Non-pigmented ciliary epithelial cell (primary cell): Measurements from ENCODE around the gene LCN15.
"Not testable (repeated sequence)": the region's sequence is repeated elsewhere in the genome, so short reads cannot be mapped to it uniquely, and the experiment has no call there.

Source experiments
- DNase-seq: peaks from one replicate; pipeline ENCODE4 v3.0.0-alpha.2; 2010; ENCODE audit warnings: low read depth

LCN15 gene

DNA sequence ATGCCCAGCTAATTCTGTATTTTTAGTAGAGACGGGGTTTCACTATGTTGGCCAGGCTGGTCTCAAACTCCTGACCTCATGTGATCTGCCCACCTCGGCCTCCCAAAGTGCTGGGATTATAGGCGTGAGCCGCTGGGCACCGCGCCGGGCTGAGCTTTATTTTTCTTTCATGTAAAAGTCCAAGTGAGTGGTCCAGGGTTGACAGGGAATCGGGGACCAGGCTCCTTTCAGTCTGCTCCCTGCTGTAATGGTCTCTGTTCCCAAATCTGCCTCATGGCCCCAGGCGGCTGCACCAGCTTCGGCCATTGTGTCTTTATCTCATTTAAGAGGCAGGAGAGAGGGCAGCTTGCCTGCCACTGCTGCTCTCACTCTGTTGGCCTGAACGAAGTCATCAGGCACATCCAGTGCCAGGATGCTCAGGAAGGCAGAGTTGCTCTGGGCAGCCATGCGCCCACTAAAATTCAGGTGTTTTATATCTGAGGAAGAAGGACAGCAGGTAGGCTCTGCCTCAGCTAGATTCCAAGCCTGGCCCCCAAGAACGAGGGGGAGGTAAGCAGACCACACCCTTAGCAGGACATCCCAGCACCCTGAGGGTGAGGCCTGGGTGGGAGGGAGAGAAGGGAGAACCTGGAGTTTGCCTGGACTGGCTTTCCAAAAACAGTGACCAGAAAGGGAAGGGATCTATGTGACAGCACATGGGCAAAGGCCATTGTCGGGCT is 30.1 kb upstream of the LCN15 start:
- no peak for DNase-seq

DNA sequence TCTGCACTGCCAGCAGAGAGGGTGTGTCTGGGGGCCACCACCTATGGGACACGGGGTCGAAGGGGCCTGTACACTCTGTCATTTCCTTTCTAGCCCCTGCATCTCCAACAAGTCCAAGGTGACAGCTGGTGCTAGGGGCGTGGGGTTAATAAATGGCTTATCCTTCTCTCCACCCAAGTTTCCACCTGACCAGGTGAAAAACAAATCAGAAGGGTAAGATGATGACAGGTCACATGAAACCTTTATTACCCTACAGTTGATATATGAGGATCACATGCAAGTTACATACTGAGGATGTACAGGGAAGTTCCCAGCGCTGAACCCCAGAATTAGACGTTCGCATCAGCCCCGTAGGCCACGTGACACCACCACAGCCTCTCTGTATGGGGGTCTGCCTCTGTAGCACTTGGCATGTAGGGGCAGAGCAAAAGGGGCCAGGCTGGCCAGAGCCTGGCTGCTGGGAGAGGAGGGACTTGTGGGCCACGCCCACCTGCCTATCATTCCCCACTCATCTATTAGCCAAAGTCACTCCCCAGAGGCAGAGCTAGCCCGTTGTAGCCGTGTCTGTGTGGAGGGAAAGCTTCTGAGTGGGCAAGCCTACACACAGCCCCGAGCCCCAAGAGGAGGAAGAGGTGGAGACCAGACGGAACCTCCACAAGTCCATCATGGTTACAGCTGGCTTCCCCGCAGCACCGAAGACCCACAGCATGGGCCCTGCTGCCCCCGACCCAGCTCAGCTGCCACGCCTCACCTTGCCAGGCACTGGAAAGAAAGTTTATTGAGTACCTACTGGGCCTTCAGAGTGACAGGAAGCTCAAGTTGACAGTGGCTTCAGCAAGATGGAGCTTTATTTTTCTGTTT is 29.0 kb upstream of the LCN15 start:
- DNase-seq = no peak

DNA sequence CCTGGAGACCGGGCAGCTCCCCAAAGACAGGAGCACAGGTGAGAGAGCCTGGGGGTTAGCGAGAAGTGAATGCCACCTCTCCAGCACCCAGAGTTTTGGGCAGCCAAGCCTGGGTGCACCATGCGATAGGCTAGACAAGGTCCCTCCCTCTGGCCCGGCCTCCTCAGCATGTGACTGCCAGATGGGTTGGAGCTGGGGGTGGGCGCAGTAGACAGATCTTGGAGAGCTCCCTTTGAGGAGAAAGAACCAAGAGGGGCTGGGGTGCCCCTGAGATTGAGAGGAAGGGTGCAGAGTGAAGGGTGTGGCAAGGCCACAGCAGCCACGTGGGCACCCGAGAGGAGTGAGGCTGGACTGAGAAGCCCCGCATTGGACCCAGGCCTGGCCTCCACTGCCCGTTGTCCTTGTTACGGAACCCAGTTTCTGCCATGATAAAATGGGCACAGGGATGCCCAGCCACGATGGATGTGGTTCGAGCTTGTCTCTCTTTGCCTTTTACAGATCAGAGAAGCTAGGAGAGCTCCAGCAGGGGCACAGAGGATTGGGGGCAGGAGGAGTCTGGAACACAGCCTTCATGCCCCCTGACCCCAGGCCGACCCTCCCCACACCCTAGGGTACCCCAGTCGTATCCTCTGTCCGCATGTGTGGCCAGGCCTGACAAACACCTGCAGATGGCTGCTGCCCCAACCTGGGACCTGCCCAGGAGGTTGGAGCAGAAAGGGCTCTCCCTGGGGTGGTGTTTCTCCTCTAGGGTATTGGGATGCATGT is 28.2 kb upstream of the LCN15 start:
- no peak for DNase-seq

DNA sequence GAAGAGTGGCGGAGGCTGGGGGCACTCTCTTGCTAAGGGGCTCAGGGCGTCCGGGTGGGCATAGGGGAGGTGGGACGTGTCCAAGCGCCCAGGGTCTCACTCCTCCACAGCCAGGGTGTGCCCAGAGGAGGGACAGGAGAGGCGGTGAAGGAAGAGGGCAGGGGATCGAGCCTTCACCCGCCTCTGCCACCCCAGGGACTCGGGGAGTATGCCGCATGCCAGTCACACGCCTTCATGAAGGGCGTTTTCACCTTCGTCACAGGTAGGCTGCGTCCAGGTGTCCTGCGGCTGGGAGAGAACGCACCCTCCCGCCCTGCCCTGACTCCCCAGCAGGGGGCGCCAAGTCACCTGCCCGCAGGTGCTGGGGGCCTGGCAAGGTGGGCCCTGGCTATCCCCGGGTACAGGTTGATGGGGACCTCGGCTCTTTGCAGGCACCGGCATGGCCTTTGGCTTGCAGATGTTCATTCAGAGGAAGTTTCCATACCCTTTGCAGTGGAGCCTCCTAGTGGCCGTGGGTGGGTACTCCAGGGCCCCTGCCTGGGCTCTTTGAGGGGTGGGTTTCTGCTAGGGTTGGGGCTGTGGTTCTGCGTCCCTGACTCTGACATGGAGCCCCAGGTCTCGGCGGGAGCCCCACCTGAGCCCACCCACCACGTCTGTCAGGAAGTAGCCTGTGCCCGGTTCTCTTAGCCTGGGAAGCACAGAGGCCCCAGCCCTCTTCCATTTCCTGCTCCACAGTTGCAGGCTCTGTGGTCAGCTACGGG is 27.4 kb upstream of the LCN15 start:
- DNase-seq = no peak

DNA sequence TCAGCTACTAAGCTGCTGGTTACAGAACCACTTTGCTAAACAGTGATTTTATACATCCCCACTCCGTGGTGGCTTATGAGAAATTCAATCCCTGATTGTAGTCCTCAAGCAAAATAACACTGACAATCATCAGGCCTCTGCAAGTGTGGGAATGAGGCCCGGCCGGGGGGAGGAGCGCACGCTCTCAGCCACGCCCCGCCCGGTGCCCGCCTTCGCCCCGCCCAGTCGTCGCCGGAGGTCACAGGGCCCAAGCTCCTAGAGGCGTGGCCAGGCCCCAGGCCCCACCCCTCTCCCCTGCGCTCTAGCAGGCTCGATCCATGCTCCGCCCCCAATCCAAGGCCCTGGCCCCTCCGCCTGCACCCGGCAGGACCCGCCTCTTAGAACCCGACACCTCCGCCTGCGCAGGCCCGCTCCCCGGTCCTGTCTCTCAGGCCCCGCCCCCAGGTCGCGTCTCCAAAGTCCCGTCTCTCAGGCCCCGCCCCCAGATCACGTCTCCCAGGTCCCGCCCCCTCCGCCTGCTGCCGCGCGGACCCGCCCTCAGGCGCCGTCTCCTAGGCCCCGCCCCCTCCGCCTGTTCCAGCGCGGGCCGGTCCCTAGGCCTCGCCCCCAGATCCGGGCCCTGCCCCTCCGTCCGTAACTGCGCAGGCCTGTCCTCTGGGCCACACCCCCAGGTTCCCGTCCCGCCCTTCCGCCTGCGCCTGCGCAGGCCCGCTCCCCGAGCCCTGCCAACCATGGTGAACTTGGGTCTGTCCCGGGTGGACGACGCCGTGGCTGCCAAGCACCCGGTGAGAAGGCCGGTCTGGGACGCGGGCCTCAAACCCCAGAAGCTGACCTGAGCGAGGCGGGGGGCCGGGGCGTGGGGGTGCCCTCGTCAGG is 26.6 kb upstream of the LCN15 start, which contains the start of gene TMEM141:
Gene TMEM141 (plus strand): TSS at position 705 of the 876 bp plus-strand sequence. CDS start 27 bp downstream, at position 732.
- peak; percentile 94 for DNase-seq

DNA sequence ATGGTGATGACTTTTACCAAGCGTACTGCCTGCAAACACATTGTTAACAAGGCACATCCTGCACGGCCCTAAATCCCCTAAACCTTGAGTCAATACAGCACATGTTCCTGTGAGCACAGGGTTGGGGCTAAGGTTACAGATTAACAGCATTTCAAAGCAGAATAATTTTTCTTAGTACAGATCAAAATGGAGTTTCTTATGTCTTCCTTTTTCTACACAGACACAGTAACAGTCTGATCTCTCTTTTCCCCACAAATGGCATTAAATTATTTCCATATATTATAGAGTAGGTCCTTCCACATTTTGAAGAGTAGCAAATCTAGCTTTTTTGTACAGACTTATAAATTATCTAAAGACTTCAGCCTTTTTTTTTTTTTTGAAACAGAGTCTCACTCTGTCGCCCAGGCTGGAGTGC is 25.2 kb upstream of the LCN15 start:
- no peak for DNase-seq

DNA sequence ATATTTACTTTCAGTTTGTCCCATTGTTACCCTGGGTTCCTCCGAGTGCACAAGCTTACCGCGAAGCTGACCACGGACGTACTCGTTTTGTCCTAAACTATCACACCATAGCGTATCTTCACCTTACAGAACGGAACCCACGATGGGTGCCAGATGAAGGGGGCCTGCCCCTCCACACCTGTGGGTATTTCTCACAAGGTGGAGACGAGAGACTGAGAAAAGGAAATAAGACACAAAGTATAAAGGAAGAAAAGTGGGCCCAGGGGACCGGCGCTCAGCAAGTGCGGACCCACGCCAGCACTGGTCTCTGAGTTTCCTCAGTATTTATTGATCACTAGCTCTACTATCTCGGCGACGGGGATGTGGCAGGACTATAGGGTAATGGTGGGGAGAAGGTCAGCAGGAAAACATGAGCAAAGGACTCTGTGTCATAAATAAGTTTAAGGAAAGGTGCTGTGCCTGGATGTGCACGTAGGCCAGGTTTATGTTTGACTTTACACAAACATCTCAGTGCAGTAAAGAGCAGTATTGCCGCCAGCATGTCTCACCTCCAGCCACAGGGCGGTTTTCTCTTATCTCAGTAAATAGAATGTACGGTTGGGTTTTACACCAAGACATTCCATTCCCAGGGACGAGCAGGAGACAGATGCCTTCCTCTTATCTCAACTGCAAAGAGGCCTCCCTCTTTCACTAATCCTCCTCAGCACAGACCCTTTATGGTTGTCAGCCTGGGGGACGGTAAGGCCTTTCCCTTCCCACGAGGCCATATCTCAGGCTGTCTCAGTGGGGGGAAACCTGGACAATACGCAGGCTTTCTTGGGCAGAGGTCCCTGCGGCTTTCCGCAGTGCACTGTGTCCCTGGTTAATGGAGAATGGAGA is 24.6 kb upstream of the LCN15 start:
- DNase-seq = not testable (repeated sequence)

DNA sequence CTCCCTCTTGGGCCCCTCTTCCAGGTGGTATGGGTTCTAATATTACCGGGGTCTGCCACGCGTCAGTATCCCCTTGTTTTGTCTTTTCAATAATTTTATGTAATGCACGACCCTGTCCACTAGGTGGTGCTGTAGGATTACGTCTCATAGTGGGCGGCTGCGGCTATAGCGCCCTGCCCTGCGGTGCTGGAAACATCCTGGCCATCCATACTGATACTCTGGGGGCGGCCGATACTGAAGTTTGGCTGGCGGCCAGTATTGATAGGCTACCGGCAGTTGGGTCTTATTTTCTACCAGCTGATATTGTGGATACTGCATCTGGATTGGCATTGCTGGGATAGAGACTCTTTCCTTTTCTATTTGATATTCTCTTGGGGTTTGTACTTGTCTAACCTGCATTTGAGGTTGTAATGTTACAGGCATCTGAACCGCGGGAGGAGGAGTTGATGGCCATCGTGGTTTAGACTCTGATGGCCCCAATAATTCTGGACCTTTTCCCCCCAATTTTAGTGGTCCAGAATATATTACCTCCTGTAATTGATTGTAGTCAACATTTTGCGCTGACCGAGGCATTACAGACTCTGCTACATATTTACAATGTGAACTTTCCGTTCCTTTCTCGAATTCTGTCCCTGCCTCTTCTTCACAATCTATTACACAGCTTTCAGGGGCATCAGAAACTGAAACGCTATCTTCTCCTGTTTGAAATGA is 23.5 kb upstream of the LCN15 start:
- no peak for DNase-seq

DNA sequence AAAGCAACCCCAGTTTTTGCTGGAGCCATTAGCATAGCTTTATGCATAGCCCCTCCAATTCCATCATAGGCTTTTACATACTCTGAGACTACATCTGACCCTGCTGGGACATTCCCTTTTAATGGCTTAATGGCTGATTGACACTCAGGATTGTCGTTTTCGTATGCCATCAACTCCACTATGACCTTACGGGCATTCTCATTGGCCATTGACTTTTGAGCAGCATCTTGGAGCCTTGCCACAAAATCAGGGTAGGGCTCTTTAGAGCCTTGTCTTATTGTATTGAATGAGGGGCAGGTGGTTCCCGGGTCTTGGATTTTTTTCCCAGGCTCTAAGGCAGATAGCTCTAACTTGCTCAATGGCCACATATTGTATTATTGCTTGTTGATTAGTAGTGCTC is 22.7 kb upstream of the LCN15 start:
- DNase-seq = not testable (repeated sequence)

DNA sequence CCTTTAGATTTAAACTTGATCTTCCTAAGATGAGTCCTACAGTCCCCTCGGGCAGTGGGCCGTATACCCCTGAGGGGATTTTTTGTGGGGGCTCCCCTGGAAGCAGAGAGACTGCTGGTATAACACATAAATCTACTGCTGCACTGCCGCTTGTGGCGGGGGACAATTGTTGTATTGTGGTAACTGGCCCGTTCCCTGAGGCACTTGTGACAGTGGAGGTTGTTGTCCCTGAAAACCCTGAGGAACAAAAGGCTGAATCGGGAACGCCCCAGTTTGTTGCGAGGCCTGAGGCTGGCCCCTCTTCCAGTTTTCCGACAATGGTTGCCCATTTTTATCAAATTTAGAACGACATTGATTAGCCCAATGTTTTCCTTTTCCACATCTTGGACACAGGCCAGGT is 22.1 kb upstream of the LCN15 start:
- no peak for DNase-seq

DNA sequence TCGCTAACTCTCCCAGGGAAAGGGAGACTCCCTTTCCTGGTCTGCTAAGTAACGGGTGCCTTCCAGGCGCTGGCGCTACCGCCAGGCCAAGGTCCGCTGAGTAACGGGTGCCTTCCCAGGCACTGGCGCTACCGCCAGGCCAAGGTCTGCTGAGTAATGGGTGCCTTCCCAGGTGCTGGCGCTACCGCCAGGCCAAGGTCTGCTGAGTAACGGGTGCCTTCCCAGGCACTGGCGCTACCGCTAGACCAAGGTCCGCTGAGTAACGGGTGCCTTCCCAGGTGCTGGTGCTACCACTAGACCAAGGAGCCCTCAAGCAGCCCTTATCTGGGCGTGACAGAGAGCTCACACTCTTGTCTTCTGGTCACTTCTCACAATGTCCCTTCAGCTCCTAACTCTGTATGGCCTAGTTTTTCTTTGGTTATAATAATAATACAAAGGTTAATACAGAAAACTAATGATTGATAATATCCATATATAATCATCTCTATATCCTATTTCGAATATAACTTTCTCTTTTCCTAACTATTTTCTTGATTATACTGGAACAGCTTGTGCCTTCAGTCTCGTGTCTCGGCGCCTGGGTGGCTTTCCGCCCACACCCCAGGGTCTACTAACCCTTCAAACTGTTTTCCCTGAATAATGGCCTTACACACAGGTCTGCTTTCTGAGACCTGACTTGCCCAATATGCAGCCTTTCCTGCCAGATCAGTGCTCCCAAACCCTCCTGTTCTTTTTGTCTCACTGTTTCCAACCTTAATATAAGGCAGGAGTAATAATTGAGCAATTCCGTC is 21.4 kb upstream of the LCN15 start:
- not testable (repeated sequence) for DNase-seq

DNA sequence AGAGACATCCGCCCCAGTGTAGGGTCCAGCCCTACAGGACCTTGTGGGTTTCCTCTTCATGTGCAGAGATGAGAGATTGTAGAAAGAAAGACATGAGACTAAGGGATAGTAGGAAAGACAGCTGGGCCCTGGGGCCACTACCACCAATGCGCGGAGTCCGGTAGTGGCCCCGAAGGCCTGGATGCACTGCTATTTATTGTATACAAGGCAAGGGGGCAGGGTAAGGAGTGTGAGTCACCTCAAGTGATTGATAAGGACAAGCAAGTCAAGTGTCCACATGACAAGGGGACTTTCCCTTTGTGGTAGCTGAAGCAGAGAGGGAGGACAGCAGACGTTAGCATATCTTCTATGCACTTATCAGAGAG is 20.7 kb upstream of the LCN15 start:
- DNase-seq = no peak

DNA sequence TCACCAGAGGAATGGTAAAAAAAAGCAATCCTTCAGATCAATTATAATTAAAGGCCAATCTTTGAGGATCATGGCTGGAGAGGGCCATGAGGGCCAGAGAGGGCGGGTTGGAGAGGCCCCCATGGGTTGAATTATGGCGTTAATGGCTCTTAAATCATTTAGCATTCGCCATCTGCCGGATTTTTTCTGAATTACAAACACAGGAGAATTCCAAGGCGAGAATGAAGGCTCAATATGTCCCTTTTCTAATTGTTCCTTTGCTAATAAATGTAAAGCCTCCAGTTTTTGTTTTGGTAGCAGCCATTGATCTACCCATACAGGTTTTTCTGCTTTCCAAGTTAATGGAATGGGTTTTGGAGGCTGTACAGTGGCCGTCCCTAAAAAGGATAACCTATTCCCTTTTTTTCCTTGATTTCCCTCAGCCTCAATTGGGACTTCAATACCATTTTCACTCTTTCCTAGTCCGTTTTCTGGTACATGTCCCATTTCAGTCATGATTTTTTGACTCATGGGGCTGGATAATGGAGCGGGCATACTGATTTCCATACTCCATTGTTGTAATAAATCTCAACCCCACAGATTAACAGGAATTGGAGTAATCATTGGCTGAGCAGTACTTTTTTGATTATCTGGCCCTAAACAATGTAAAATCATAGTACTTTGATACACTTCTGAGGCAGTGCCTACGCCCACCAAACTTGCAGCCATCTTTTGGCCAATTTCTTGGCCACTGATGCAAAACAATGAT is 20.1 kb upstream of the LCN15 start:
- DNase-seq = no peak

DNA sequence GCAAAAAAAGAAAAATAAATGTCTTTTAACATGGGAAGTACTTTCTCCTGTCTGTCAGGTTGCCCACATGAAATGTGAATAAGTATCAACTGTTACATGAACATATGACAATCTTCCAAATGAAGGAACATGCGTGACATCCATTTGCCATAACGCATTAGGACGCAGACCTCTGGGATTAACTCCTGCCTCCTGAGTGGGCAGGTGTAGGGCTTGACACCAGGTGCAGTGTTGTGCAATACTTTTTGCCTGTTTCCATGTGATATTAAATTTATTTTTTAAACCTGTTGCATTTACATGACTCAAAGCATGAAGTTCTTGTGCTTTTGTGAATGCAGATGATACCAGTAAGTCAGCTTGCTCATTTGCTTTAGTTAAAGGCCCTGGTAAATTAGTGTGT is 18.1 kb upstream of the LCN15 start:
- DNase-seq = no peak

DNA sequence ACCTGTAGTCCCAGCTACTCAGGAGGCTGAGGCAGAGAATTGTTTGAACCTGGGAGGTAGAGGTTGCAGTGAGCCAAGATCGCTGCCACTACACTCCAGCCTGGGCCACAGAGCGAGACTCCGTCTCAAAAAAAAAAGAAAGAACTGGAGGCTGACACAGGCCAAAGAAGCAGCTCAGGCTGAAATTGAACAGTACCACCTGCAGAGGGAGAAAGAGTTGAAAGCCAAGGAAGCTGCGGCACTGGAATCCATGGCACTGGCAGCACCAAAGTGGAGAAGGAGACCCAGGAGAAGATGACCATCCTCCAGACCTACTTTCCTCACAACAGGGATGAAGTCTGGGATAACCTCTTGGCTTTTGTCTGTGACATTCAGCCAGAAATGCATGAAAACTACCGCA is 15.5 kb upstream of the LCN15 start:
- no peak for DNase-seq

DNA sequence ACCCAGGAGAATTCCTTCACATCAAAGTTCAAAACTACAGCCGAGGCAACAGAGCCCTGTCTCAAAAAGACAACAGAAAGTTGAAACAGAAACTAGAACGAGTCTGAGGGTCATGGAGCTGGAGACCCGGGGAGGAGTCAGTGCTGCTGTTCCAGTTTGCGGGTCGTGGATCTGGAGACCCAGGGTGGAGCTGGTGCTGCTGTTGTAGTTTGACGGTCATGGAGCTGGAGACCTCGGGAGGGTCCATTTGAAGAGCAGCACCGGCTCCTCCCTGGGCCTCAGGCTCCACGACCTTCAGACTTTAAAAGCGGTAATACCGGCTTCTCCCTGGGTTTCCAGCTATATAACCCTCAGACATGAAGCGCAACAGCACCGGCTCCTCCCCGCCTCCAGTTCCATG is 13.0 kb upstream of the LCN15 start:
- DNase-seq = no peak

DNA sequence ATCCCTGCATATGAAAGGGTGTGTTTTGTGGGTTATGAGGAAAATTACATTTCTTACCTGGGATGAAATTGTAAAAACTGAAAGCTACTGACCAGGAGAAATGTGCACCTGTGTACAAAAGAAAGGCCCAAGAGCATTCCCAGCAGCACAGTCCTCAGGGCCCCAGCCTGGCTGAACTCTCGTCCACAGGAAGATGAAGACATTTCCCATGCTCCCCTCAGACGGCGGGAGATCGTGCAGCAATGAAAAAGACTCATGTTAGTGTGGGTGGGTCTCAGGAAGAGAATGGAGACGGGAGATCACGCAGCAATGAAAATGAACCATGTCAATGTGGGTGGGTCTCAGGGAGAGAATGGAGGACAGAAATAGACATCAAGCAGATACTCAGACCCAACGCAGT is 12.6 kb upstream of the LCN15 start:
- no peak for DNase-seq

DNA sequence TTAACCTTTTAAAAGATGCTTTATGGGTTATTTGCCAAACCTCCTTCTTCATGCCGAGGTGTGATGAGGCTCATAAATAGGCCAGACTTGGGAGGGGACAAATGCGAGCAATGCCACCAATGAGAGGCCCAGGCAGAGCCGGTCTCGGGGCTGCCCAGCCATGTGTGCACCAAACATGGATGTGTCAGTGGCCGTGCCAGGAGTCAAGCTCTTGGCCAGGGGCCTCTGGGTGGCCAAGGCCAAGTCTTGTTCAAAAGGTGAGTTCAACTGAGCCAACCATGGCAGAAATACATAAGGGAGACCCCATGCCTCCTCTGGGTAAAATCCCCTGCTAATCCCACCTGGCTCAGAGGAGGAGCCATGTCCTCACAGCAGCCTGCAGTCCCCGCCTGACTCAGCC is 10.9 kb upstream of the LCN15 start:
- no peak for DNase-seq
